ENCODE measurements around the gene CD24. TPM values are rescaled to one million over a fixed set of nuclear protein-coding genes. Genes with fewer than 3 reads are reported as not detected.
"Not testable (repeated sequence)": the region's sequence is repeated elsewhere in the genome, so short reads cannot be mapped to it uniquely, and the experiment has no call there.

Gene CD24
- polyA plus RNA-seq (2013, experiment 1 of 2) = 366 TPM
- 378 TPM for polyA plus RNA-seq (2013, experiment 2 of 2)

GRCh38 chr6:106974336-106974998, at the start of gene CD24:
Gene CD24 (minus strand): TSS chr6:106974729. CDS start chr6:106974646, 83 bp downstream.
- Histone ChIP-seq H2BK5ac (ENCODE audit: low read length) (peak within 1 kb of the TSS; percentile 89), H2AFZ (ENCODE audit: low read length) (peak within 1 kb of the TSS; percentile 98), H3K36me3 (replicated peaks in 1 of 2; ENCODE audit: control insufficient read depth in 2 of 2, insufficient read depth in 2 of 2, low read length in 2 of 2) (peaks cover 0 to 16% of the 10 kb centered on the region in 2 donors), H3K23ac (ENCODE audit: low read depth, low read length, poor library complexity) (peak within 1 kb of the TSS; percentile 100), H3K27me3 (ENCODE audit: control insufficient read depth in 3 of 3, insufficient read depth in 3 of 3, low read depth in 1 of 3, low read length in 3 of 3) (peaks cover 0 to 40% (median 0%) of the 10 kb centered on the region in 3 experiments), H3K4me1 (ENCODE audit: control insufficient read depth in 2 of 2, insufficient read depth in 1 of 2, low read depth in 1 of 2, low read length in 2 of 2) (peaks cover 0 to 4% of the 10 kb centered on the region in 2 donors), H3K27ac (replicated peaks; ENCODE audit: low read length) (peak within 1 kb of the TSS; percentile 94), H2AK5ac (ENCODE audit: low read depth, low read length) (peak within 1 kb of the TSS; percentile 82), H3K79me1 (ENCODE audit: low read depth, low read length) (peaks cover 8% of the 10 kb centered on the region), H3K4me3 (ENCODE audit: low read length in 2 of 2) (peak within 1 kb of the TSS; percentile 93 to 95), H4K91ac (ENCODE audit: low read depth, low read length, poor library complexity) (peak within 1 kb of the TSS; percentile 85), H3K4ac (ENCODE audit: low read length) (peak within 1 kb of the TSS; percentile 4), H3K4me2 (ENCODE audit: insufficient read depth, low read length, poor library complexity, severe bottlenecking) (peak within 1 kb of the TSS; percentile 73), H3K9me3 (replicated peaks in 1 of 2; ENCODE audit: control insufficient read depth in 2 of 2, insufficient read depth in 1 of 2, low read depth in 1 of 2, low read length in 2 of 2) (peaks cover 0 to 4% of the 10 kb centered on the region in 2 donors), H3K9ac (ENCODE audit: low read depth, low read length, poor library complexity) (peak within 1 kb of the TSS; percentile 97), H2BK12ac (ENCODE audit: low read length) (peak within 1 kb of the TSS; percentile 22), H3K18ac (ENCODE audit: low read length) (peak within 1 kb of the TSS; percentile 99), H2BK15ac (ENCODE audit: low read length) (peak within 1 kb of the TSS; percentile 58), H4K8ac (ENCODE audit: low read depth, low read length) (peak within 1 kb of the TSS; percentile 65), H3K14ac (ENCODE audit: low read length) (peak within 1 kb of the TSS; percentile 77), H2BK120ac (ENCODE audit: low read depth, low read length) (peak within 1 kb of the TSS; percentile 4)
- DNase-seq (ENCODE audit: low spot score) = peak; percentile 70
- no CpG with 5 or more reads among the region's 73 CpGs for WGBS, 2 donors (ENCODE audit: extremely low coverage in 2 of 2, insufficient read length in 2 of 2, insufficient replicate concordance in 1 of 2)

DNA sequence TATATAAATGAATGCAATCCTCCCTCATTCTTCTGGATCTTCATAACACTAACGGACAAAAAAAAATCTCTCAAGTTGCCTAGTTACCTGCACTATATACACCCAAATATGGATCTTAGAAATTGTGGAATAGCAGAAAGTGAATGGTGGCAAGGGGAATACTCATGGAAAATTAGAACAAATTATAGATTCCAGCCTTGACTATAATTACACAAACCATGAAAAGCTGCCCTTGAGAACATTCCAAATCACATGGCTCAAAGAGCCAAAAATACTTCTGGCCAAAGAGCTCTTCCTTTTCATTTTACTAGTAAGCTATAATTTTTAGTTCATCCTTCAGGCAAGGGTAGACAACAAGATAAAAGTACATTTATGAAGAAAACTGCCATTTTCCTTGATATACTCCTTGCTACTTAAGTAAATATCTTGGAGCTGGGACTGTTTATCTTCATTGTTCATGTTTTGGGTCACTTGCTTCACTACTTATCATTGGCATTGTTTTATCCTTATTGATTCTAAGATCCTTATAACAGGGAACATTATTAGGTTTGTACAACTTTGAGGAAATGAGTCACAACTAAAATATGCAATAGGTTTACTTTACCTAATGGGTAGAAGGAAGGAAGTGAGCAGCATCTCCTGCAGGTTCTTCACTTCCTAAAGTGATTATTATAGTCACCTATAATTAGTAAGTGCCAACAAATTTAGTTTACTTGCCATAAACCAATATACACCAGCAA, 47.1 kb upstream of the CD24 start:
- H3K23ac ChIP-seq (ENCODE audit: low read depth, low read length, poor library complexity) = no peak overlapping the region
- H3K4me3 ChIP-seq (ENCODE audit: low read length in 2 of 2) = no peak overlapping the region
- H4K91ac ChIP-seq (ENCODE audit: low read depth, low read length, poor library complexity) = no peak overlapping the region
- no peak overlapping the region for H2BK120ac ChIP-seq (ENCODE audit: low read depth, low read length)
- no peaks in the 10 kb centered on the region for H3K79me1 ChIP-seq (ENCODE audit: low read depth, low read length)
- H2AK5ac ChIP-seq (ENCODE audit: low read depth, low read length) = no peak overlapping the region
- no peak overlapping the region for H3K9ac ChIP-seq (ENCODE audit: low read depth, low read length, poor library complexity)
- H2BK15ac ChIP-seq (ENCODE audit: low read length) = no peak overlapping the region
- H3K27me3 ChIP-seq (ENCODE audit: control insufficient read depth in 3 of 3, insufficient read depth in 3 of 3, low read depth in 1 of 3, low read length in 3 of 3) = peaks cover 0 to 2% (median 0%) of the 10 kb centered on the region in 3 experiments
- no peak overlapping the region for H4K8ac ChIP-seq (ENCODE audit: low read depth, low read length)
- H3K4me2 ChIP-seq (ENCODE audit: insufficient read depth, low read length, poor library complexity, severe bottlenecking) = no peak overlapping the region
- H3K14ac ChIP-seq (ENCODE audit: low read length) = no peak overlapping the region
- no peak for DNase-seq (ENCODE audit: low spot score)
- H3K4me1 ChIP-seq (ENCODE audit: control insufficient read depth in 2 of 2, insufficient read depth in 1 of 2, low read depth in 1 of 2, low read length in 2 of 2) = no peaks in the 10 kb centered on the region
- no peaks in the 10 kb centered on the region for H3K36me3 ChIP-seq (replicated peaks in 1 of 2; ENCODE audit: control insufficient read depth in 2 of 2, insufficient read depth in 2 of 2, low read length in 2 of 2)
- WGBS, 2 donors (ENCODE audit: extremely low coverage in 2 of 2, insufficient read length in 2 of 2, insufficient replicate concordance in 1 of 2) = no CpG with 5 or more reads among the region's 1 CpG
- H3K18ac ChIP-seq (ENCODE audit: low read length) = no peak overlapping the region
- H2BK5ac ChIP-seq (ENCODE audit: low read length) = no peak overlapping the region
- H3K27ac ChIP-seq (replicated peaks; ENCODE audit: low read length) = no peak overlapping the region
- no peak overlapping the region for H2AFZ ChIP-seq (ENCODE audit: low read length)
- no peak overlapping the region for H2BK12ac ChIP-seq (ENCODE audit: low read length)
- no peaks in the 10 kb centered on the region for H3K9me3 ChIP-seq (replicated peaks in 1 of 2; ENCODE audit: control insufficient read depth in 2 of 2, insufficient read depth in 1 of 2, low read depth in 1 of 2, low read length in 2 of 2)
- no peak overlapping the region for H3K4ac ChIP-seq (ENCODE audit: low read length)

DNA sequence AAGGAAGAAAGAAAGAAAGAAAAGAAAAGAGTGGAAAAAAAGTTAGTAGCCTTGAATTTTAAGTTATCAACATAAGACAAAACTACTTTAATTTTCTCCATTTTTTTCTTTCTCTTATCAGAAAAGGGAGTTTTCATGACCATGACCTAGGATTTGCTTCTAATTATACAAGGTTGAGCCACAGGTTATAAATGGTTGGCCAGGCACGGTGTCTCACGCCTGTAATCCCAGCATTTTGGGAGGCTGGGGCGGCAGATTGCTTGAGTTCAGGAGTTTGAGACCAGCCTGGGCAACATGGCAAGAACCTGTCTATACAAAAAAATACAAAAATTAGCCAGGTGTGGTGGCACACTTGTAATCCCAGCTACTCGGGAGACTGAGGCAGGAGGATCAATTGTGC, 45.7 kb upstream of the CD24 start:
- H3K14ac ChIP-seq (ENCODE audit: low read length) = no peak overlapping the region
- H2BK5ac ChIP-seq (ENCODE audit: low read length) = no peak overlapping the region
- H3K4me2 ChIP-seq (ENCODE audit: insufficient read depth, low read length, poor library complexity, severe bottlenecking) = no peak overlapping the region
- H3K9ac ChIP-seq (ENCODE audit: low read depth, low read length, poor library complexity) = no peak overlapping the region
- no peaks in the 10 kb centered on the region for H3K36me3 ChIP-seq (replicated peaks in 1 of 2; ENCODE audit: control insufficient read depth in 2 of 2, insufficient read depth in 2 of 2, low read length in 2 of 2)
- no peak overlapping the region for H4K8ac ChIP-seq (ENCODE audit: low read depth, low read length)
- H3K23ac ChIP-seq (ENCODE audit: low read depth, low read length, poor library complexity) = no peak overlapping the region
- H3K27me3 ChIP-seq (ENCODE audit: control insufficient read depth in 3 of 3, insufficient read depth in 3 of 3, low read depth in 1 of 3, low read length in 3 of 3) = peaks cover 0 to under 1% (median 0%) of the 10 kb centered on the region in 3 experiments
- H4K91ac ChIP-seq (ENCODE audit: low read depth, low read length, poor library complexity) = no peak overlapping the region
- no peak for DNase-seq (ENCODE audit: low spot score)
- H3K4me3 ChIP-seq (ENCODE audit: low read length in 2 of 2) = no peak overlapping the region
- no peak overlapping the region for H2AFZ ChIP-seq (ENCODE audit: low read length)
- H3K27ac ChIP-seq (replicated peaks; ENCODE audit: low read length) = no peak overlapping the region
- H3K4ac ChIP-seq (ENCODE audit: low read length) = no peak overlapping the region
- H2BK12ac ChIP-seq (ENCODE audit: low read length) = no peak overlapping the region
- no peaks in the 10 kb centered on the region for H3K79me1 ChIP-seq (ENCODE audit: low read depth, low read length)
- no peaks in the 10 kb centered on the region for H3K4me1 ChIP-seq (ENCODE audit: control insufficient read depth in 2 of 2, insufficient read depth in 1 of 2, low read depth in 1 of 2, low read length in 2 of 2)
- H2BK120ac ChIP-seq (ENCODE audit: low read depth, low read length) = no peak overlapping the region
- no peaks in the 10 kb centered on the region for H3K9me3 ChIP-seq (replicated peaks in 1 of 2; ENCODE audit: control insufficient read depth in 2 of 2, insufficient read depth in 1 of 2, low read depth in 1 of 2, low read length in 2 of 2)
- no peak overlapping the region for H2BK15ac ChIP-seq (ENCODE audit: low read length)
- no peak overlapping the region for H3K18ac ChIP-seq (ENCODE audit: low read length)
- H2AK5ac ChIP-seq (ENCODE audit: low read depth, low read length) = no peak overlapping the region
- WGBS, 2 donors (ENCODE audit: extremely low coverage in 2 of 2, insufficient read length in 2 of 2, insufficient replicate concordance in 1 of 2) = no CpG with 5 or more reads among the region's 4 CpGs

GRCh38 chr6:107019628-107020027, 45.1 kb upstream of the CD24 start:
- not testable (repeated sequence) for H3K23ac ChIP-seq (ENCODE audit: low read depth, low read length, poor library complexity); H2AFZ ChIP-seq (ENCODE audit: low read length); H2BK5ac ChIP-seq (ENCODE audit: low read length); H3K4me3 ChIP-seq (ENCODE audit: low read length in 2 of 2); H3K14ac ChIP-seq (ENCODE audit: low read length); H3K4me1 ChIP-seq (ENCODE audit: control insufficient read depth in 2 of 2, insufficient read depth in 1 of 2, low read depth in 1 of 2, low read length in 2 of 2); H2BK15ac ChIP-seq (ENCODE audit: low read length); H3K27me3 ChIP-seq (ENCODE audit: control insufficient read depth in 3 of 3, insufficient read depth in 3 of 3, low read depth in 1 of 3, low read length in 3 of 3); H3K18ac ChIP-seq (ENCODE audit: low read length); H2BK120ac ChIP-seq (ENCODE audit: low read depth, low read length); H3K79me1 ChIP-seq (ENCODE audit: low read depth, low read length); H3K36me3 ChIP-seq (replicated peaks in 1 of 2; ENCODE audit: control insufficient read depth in 2 of 2, insufficient read depth in 2 of 2, low read length in 2 of 2); DNase-seq (ENCODE audit: low spot score); H2AK5ac ChIP-seq (ENCODE audit: low read depth, low read length); H3K4me2 ChIP-seq (ENCODE audit: insufficient read depth, low read length, poor library complexity, severe bottlenecking); H3K9ac ChIP-seq (ENCODE audit: low read depth, low read length, poor library complexity); H3K27ac ChIP-seq (replicated peaks; ENCODE audit: low read length); H3K4ac ChIP-seq (ENCODE audit: low read length); H2BK12ac ChIP-seq (ENCODE audit: low read length); H3K9me3 ChIP-seq (replicated peaks in 1 of 2; ENCODE audit: control insufficient read depth in 2 of 2, insufficient read depth in 1 of 2, low read depth in 1 of 2, low read length in 2 of 2); H4K91ac ChIP-seq (ENCODE audit: low read depth, low read length, poor library complexity); H4K8ac ChIP-seq (ENCODE audit: low read depth, low read length)
- no CpG with 5 or more reads among the region's 8 CpGs for WGBS, 2 donors (ENCODE audit: extremely low coverage in 2 of 2, insufficient read length in 2 of 2, insufficient replicate concordance in 1 of 2)
